GM19395 (cell line): Measurements from ENCODE around the gene EEPD1.

ENCODE experiments used
- ATAC-seq: cut with Tn5 transposase; IDR thresholded peaks from one replicate; pipeline ENCODE4 v1.9.1; 2021; ENCODE audit warnings: mild to moderate bottlenecking, moderate library complexity; ENCODE audit not compliant: unreplicated experiment

The EEPD1 gene

GRCh38 chr7:36154255-36155212, 1.5 kb downstream of the EEPD1 start:
- no peak for ATAC-seq

GRCh38 chr7:36155811-36156361, 2.8 kb downstream of the EEPD1 start:
- ATAC-seq, result no peak

DNA sequence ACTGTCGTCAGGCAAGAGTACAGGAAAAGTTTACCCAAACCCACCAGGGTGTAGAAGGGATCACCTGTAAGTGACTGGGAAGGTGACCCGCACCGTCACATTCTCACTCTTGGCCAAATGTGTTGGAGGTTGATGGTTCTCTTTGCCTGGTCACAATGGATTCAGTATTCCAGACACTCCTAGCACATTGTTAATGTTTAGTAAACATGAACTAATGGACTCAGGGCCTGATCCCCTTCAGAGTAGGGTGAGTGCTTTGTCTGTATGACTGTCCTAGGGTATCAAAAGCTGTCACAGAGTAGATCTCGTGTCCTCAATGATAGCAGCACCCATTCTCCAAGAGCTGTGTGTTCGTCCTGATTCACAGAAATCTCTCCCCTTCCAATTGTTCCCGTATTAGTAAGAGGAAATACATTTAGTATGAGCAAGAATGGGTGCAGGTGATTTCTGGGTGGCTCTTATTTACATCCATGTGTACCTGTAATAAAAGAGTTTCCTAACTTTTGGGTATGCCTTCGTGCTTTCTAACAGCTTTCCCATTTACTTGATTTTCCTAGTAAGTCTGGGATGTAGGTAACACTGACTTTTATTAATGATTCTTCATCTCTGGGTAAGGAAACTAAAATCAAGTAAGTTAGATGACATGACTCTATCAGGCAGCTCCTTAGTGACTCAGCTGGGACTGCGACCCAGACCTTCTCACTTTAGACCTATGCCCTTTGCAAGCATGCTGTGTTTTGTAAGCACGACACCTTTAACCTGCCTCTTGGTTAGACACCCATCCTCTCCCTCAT, 4.7 kb downstream of the EEPD1 start:
- no peak for ATAC-seq

- ATAC-seq, result no peak
These were observed 5.2 kb downstream of the EEPD1 start for GRCh38 chr7:36158321-36158605.

DNA sequence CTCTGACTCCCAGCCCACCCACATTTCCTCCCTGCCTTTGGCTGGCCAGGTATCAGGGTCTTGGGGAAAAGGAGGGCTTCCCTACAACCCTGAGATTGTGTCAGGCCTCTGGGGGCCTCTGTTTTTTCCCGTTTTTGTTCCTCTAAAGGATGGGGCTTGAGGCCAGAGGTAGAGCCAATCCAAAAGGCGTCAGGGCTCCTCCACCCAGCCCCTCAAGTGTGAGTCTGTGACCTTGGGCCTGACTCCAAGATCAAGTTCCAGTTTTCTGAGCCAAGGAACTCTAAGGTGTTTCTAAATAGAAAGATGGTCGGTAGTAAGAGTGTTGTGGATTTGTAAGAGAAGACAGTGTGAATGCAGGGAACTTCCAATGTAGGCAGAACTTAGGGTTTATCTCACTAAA, 6.6 kb downstream of the EEPD1 start:
- no peak for ATAC-seq

DNA sequence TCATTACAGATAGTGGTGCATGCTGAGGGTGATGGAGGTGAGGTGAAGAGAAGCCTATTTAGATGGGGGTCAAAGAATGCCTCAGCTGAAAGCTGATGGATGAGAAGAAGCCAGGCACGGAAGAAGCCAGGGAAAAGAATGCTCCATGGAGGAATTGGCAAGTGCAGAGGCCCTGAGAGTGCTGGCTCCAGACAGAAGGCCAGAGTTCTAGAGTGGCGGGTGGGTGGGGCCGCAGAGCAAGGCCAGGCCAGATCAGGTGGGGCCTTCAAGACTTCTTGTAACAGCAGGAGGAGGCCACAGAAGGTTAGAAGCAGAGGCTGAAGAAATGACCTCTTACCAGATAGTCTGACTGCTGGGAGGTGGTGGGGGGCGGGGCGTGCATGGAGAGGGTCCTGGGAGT, 7.3 kb downstream of the EEPD1 start:
- no peak for ATAC-seq

DNA sequence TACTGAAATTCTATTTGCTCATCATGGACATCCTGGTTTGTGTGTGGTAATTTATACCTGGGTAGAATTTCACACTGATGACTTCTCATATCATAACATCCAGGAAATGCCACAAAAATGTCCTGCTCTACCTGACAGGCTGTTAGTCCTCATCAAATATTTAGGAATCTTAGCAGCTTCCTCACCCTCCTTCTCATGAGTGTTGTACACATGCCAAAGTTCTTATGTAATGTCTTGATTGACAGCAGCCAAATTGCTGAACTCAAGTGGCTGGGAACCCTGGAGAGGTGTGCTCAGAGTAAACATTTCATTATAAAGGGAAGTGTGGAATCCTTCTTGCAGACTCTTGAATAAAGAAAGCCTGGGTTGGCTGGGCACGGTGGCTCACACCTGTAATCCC, 8.9 kb downstream of the EEPD1 start:
- ATAC-seq, result no peak

DNA sequence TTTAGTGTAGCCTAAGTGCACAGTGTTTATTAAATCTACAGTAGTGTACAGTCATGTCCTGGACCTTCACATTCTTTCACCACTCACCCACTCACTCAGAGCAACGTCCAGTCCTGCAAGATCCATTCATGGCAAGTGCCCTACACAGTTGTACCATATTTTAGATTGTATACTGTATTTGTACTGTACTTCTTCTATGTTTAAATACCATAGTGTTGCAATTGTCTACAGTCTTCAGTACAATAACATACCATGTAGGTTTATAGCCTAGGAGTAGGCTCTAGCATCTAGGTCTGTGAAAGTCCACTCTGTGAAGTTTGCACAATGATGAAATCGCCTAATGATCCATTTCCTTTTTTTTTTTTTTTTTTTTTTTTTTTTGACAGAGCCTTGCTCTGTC, 12.0 kb downstream of the EEPD1 start:
- ATAC-seq, result no peak

DNA sequence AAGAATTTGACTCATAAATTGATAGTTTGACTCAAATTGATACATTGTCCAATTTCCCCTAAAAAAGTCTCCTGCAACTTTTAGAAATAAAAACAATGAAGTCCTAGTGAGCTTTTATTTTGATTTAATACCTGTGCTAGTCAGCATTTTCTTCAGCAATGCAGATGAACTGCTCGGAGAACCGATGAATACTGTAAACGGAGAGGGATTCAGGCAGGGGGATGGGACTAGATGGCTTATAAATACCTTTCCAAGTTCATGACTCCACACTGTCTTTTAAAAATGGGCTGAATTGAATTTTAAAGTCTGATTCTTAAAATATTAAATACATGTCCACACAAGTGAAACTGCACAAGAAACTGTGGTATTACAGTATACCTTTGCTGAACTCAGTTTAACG, 12.7 kb downstream of the EEPD1 start:
- no peak for ATAC-seq

DNA sequence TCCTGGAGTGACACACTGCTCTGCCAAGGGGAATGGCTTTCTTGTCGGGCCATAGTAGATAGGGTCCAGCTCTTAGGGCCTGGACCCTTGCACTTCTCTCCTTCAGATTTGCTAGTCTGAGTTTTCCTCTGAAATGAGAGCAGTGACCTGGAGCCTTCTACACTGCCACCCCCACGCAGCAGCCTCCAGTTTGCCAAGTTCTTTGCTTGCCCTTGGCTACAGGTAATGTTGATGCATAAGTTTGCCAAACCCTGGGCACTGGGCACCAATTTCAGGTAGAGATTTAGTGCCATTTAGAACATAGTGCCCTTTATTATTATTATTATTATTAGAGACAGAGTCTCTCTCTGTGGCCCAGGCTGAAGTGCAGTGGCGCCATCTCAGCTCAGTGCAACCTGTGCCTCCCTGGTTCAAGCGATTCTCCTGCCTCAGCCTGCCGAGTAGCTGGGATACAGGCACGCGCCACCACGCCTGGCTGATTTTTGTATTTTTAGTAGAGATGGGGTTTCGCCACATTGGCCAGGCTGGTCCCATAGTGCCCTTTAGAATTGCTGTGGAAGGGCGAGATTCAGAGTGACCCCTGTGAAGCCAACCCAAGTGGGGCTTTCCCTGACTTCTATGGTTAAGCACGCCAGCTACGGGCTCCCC, 14.5 kb downstream of the EEPD1 start:
- no peak for ATAC-seq

GRCh38 chr7:36171503-36171902, 18.4 kb downstream of the EEPD1 start:
- ATAC-seq, result peak; percentile 68

DNA sequence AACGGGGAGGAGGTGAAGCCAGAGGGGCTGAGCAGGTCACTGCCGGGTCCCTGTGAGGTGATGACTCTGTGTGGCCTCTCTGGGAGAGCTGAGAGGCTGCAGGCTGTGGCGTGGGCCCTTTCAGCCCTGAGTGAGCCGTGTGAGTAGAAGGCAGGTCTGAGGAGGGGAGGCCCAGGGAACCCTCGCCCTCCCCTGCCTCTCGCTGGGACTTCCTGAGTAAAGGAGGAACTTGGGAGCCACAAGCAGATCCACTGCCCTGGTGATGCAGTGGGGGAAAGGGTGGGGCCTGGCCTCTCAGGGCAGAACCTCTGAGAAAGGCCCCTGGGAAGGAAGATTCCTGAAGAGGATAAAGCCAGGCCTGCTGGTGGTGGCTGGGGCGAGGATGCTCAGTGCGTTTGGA, 22.8 kb downstream of the EEPD1 start:
- ATAC-seq, result no peak

- ATAC-seq, result no peak
These were observed 23.6 kb downstream of the EEPD1 start for GRCh38 chr7:36176697-36177096.

GRCh38 chr7:36180121-36180520, 27.1 kb downstream of the EEPD1 start:
- ATAC-seq, result no peak

DNA sequence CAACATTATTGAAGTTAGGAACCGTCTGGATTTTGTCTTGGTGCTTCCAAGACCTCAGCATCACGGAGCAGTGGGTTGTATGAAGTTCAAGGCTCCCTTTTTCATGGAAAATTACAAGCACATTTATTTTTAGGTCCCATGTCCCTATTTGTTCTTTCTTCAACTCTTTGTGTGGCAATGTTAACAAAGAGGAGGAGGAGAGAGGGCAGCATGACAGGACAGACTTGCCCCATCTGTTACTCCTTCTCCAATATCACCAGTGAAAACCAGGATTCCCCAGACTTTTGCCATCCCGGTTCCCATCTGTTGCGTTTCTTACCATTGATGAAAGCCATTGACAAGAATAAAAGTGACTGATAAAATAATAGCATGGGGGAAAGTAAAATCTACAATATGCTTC, 28.6 kb downstream of the EEPD1 start:
- ATAC-seq, result no peak

DNA sequence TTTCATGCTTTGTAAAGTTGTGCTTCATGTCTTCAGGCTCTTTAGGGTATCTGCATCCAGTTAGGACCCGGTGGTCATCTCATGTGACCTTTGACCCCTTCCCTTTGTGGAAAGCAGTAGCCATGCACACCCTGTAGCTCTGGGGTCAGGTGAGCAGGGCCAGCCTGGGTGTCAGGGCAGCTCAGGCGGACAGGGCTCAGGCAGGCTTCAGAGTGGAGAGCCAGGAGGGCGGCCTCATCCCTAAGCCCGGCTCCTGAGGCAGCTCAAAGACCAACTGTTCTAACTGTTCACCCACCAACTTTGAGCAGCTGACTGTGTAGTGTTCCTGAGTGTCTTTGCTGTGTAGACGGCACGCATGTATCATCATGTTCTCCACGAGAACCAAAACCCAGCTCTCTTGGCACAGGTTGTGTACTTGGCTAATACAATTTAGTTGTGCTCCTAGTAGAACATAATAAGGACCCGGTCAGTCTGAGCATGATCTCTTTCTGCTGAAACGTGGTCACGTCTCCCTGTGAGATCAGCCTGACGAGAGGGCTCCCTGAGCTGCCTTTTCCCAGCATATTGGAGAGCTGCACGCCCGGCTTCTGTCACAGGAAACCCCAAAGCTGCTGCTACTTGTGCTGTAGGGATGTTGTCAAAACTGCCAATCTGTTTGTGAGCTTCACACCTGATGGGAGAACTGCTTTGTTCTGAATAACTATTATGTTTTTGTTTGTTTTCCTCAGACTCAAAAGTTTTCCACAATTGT, 30.0 kb downstream of the EEPD1 start:
- no peak for ATAC-seq

GRCh38 chr7:36185092-36185491, 32.0 kb downstream of the EEPD1 start:
- no peak for ATAC-seq

GRCh38 chr7:36185756-36186155, 32.7 kb downstream of the EEPD1 start:
- ATAC-seq, result no peak

GRCh38 chr7:36186359-36187121, 33.5 kb downstream of the EEPD1 start:
- ATAC-seq, result no peak

DNA sequence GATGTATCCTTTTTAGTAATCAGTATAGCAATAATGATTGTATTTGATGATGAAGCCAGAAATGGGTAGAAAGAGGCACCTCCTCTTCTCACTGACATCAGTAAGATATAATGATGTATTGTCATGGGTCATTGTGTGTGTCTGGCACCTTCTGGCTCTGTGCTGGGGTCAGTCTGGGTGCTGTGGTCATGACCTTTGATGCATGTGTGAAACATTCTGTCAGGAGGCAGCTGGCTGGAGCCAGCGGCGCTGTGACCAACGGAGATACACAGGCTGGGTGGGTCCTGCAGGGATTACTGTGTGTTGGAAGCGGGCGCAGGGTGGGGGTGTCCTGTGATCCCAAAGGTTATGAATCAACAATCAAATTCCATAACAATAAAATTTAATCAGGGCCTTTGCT, 35.2 kb downstream of the EEPD1 start:
- no peak for ATAC-seq
